HG02571 (cell line): ENCODE results near the gene DAPK1.
A peak's percentile ranks its signal among the peaks of the same experiment; 100 is the strongest.
"Not testable (repeated sequence)": the region's sequence is repeated elsewhere in the genome, so short reads cannot be mapped to it uniquely, and the experiment has no call there.

Experiments used
- ATAC-seq: cut with Tn5 transposase; IDR thresholded peaks from one replicate; pipeline ENCODE4 v1.9.1; 2021; ENCODE audit warnings: mild to moderate bottlenecking, moderate library complexity; ENCODE audit not compliant: unreplicated experiment

The DAPK1 gene

GRCh38 chr9:87498046-87498810 lies 561 bp downstream of the DAPK1 start:
- ATAC-seq, result peak; percentile 8

- ATAC-seq, result no peak
These were observed 1.2 kb downstream of the DAPK1 start for GRCh38 chr9:87498811-87499360.

GRCh38 chr9:87499424-87500017 lies 1.9 kb downstream of the DAPK1 start:
- peak; percentile 46 for ATAC-seq

- no peak for ATAC-seq
These were observed 3.0 kb downstream of the DAPK1 start for GRCh38 chr9:87500491-87501270.

- not testable (repeated sequence) for ATAC-seq
These were observed 3.6 kb downstream of the DAPK1 start for GRCh38 chr9:87501271-87501656.

GRCh38 chr9:87501806-87502205 lies 4.1 kb downstream of the DAPK1 start:
- ATAC-seq, result no peak

GRCh38 chr9:87502391-87503221 lies 4.9 kb downstream of the DAPK1 start:
- no peak for ATAC-seq

- ATAC-seq, result no peak
These were observed 5.8 kb downstream of the DAPK1 start for GRCh38 chr9:87503430-87503829.

GRCh38 chr9:87503927-87504326 lies 6.3 kb downstream of the DAPK1 start:
- ATAC-seq, result no peak

- ATAC-seq, result no peak
These were observed 7.3 kb downstream of the DAPK1 start for GRCh38 chr9:87504938-87505337.

GRCh38 chr9:87505869-87506678 lies 8.4 kb downstream of the DAPK1 start:
- ATAC-seq, result no peak

GRCh38 chr9:87507576-87507975 lies 9.9 kb downstream of the DAPK1 start:
- ATAC-seq, result no peak

GRCh38 chr9:87510252-87510683 lies 12.6 kb downstream of the DAPK1 start:
- ATAC-seq, result no peak

- no peak for ATAC-seq
These were observed 14.6 kb downstream of the DAPK1 start for GRCh38 chr9:87512311-87512710.

- ATAC-seq, result no peak
These were observed 15.5 kb downstream of the DAPK1 start for GRCh38 chr9:87513161-87513560.

GRCh38 chr9:87513880-87514535 lies 16.3 kb downstream of the DAPK1 start:
- ATAC-seq, result no peak

GRCh38 chr9:87515006-87515405 lies 17.3 kb downstream of the DAPK1 start:
- no peak for ATAC-seq

- no peak for ATAC-seq
These were observed 18.0 kb downstream of the DAPK1 start for GRCh38 chr9:87515588-87516221.
